ENCODE results near the gene SCD5.

- TF ChIP-seq, protein P1, sequence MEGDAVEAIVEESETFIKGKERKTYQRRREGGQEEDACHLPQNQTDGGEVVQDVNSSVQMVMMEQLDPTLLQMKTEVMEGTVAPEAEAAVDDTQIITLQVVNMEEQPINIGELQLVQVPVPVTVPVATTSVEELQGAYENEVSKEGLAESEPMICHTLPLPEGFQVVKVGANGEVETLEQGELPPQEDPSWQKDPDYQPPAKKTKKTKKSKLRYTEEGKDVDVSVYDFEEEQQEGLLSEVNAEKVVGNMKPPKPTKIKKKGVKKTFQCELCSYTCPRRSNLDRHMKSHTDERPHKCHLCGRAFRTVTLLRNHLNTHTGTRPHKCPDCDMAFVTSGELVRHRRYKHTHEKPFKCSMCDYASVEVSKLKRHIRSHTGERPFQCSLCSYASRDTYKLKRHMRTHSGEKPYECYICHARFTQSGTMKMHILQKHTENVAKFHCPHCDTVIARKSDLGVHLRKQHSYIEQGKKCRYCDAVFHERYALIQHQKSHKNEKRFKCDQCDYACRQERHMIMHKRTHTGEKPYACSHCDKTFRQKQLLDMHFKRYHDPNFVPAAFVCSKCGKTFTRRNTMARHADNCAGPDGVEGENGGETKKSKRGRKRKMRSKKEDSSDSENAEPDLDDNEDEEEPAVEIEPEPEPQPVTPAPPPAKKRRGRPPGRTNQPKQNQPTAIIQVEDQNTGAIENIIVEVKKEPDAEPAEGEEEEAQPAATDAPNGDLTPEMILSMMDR (IDR thresholded peaks at IDR 0.05), result no peak
- TF ChIP-seq POLR2AphosphoS5 (IDR thresholded peaks at IDR 0.05), result no peak
- no peak for TF ChIP-seq POLR2A (IDR thresholded peaks at IDR 0.05)
These were observed 185.5 kb downstream of the SCD5 start for GRCh38 chr4:82613121-82613520.

Data from prostate gland (tissue), 2 donors.